ENCODE measurements around the gene CORO1C. TPM values are rescaled to one million over a fixed set of nuclear protein-coding genes. Genes with fewer than 3 reads are reported as not detected.

The CORO1C gene
- total RNA-seq, 1 experiment from 2014 or later, result 138 TPM

DNA sequence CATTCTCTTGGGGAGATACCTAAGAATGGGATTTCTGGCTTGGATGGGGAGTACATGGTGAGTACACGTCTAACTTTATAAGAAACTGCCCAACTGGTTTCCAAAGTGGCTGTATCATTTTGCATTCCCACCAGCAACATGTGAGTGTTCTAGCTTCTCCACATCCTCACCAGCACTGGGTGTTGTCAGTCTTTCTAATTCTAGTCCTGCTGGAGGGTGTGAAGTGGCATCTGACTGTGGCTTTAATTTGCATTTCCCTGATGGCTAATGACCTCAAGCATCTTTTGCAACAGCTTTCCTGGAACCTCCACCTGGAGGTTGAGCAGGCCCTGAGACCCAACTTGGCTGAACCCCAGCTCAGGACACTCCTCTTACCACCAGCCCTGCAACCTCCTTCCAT, 115.4 kb downstream of the CORO1C start:
- ChIA-PET RAD21 (ENCODE audit: low non-redundant PET in 1 of 2, low total read pairs in 2 of 2, uncharacterized antibody in 2 of 2, unreplicated experiment in 2 of 2) (no interaction called here), POLR2A (no interaction called here), CTCF (no interaction called here)
- Histone ChIP-seq H3K27me3 (ENCODE audit: insufficient read depth, low read length) (no peaks in the 10 kb centered on the region), H3K9me3 (ENCODE audit: control insufficient read depth in 1 of 2, insufficient read depth in 1 of 2, low read depth in 1 of 2, low read length in 2 of 2) (peaks cover 0 to 6% of the 10 kb centered on the region in 2 experiments; a peak in 1 of 4 replicates), H3K27ac (ENCODE audit: low read depth, low read length) (no peak overlapping the region), H3K79me2 (ENCODE audit: insufficient read depth, low read length) (no peaks in the 10 kb centered on the region), H3K9me2 (ENCODE audit: insufficient read depth) (no peaks in the 10 kb centered on the region), H3K4me1 (ENCODE audit: control insufficient read depth in 1 of 2, insufficient read depth in 2 of 2, low read length in 2 of 2) (peaks cover 15 to 29% of the 10 kb centered on the region in 2 experiments), H3K4me2 (ENCODE audit: low read length) (no peak overlapping the region), H3K4me3 (replicated peaks in 1 of 2; ENCODE audit: low read depth in 1 of 2, low read length in 2 of 2) (no peak overlapping the region), H3K36me3 (ENCODE audit: control insufficient read depth in 1 of 2, insufficient read depth in 2 of 2, low read length in 2 of 2) (no peaks in the 10 kb centered on the region), H2AFZ (ENCODE audit: low read depth, low read length, poor library complexity, severe bottlenecking) (no peak overlapping the region), H4K20me1 (ENCODE audit: insufficient read depth) (no peaks in the 10 kb centered on the region), H3K9ac (ENCODE audit: low read length) (no peak overlapping the region)
- TF ChIP-seq EZH2 (IDR thresholded peaks at IDR 0.05), result no peak
- no peak for TF ChIP-seq SP1 (IDR thresholded peaks at IDR 0.05; ENCODE audit: low read depth)
- TF ChIP-seq ZFX (IDR thresholded peaks at IDR 0.05), result no peak
- no peak for TF ChIP-seq EZH2phosphoT487 (IDR thresholded peaks at IDR 0.05; ENCODE audit: borderline replicate concordance)
- no peak for TF ChIP-seq SIN3A (IDR thresholded peaks at IDR 0.05; ENCODE audit: low read depth)
- peak; percentile 56; the same call in 1 of the 2 replicates for TF ChIP-seq CBX3 (IDR thresholded peaks at IDR 0.05; ENCODE audit: low read depth)
- TF ChIP-seq RAD21 (IDR thresholded peaks at IDR 0.05; ENCODE audit: low read depth), result no peak
- TF ChIP-seq POLR2AphosphoS5 (IDR thresholded peaks at IDR 0.05; ENCODE audit: low read depth, low read length), result no peak
- TF ChIP-seq JUND (IDR thresholded peaks at IDR 0.05), result no peak
- no TSS peak for BruUV-seq (replicated peaks)
- no peak for DNase-seq (ENCODE audit: low read depth, low spot score)
- intact Hi-C loops (cut with micrococcal nuclease), result loop anchor here (5.0 to 10.0 kb wide), 3 partner anchors 281 to 701 kb away; partner anchors contain the start of gene CMKLR1
- ATAC-seq, result no peak

DNA sequence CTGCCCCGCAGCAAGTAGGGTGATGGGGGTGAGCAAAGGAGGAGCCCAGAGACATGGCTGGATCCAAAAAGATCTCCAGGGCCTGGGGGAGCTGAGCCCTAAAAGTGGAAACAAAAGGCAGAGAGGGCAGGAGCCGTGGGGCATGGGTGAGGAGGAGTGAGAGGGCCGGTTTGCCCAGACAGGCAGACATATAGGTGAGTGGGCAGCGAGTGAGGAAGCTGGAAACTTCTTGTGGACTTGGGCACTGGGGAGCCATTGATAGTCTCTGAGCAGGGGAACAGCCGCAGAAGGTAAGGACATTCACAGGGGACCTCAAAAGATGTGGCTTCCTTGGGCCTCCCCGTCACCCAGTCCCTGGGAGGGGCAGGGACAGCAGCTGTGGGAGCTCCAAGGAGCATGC, 116.7 kb downstream of the CORO1C start:
- no peaks in the 10 kb centered on the region for H3K79me2 ChIP-seq (ENCODE audit: insufficient read depth, low read length)
- H2AFZ ChIP-seq (ENCODE audit: low read depth, low read length, poor library complexity, severe bottlenecking), result no peak overlapping the region
- no TSS peak for BruUV-seq (replicated peaks)
- CTCF ChIA-PET, result no interaction called here
- H3K4me2 ChIP-seq (ENCODE audit: low read length), result no peak overlapping the region
- H3K9ac ChIP-seq (ENCODE audit: low read length), result no peak overlapping the region
- no peak overlapping the region for H3K27ac ChIP-seq (ENCODE audit: low read depth, low read length)
- DNase-seq (ENCODE audit: low read depth, low spot score) (no peak), ATAC-seq (no peak)
- no peaks in the 10 kb centered on the region for H3K9me2 ChIP-seq (ENCODE audit: insufficient read depth)
- no peak overlapping the region for H3K4me3 ChIP-seq (replicated peaks in 1 of 2; ENCODE audit: low read depth in 1 of 2, low read length in 2 of 2)
- POLR2A ChIA-PET, result no interaction called here
- no peaks in the 10 kb centered on the region for H3K36me3 ChIP-seq (ENCODE audit: control insufficient read depth in 1 of 2, insufficient read depth in 2 of 2, low read length in 2 of 2)
- no peaks in the 10 kb centered on the region for H4K20me1 ChIP-seq (ENCODE audit: insufficient read depth)
- intact Hi-C loops (cut with micrococcal nuclease), result loop anchor here (5.0 to 10.0 kb wide), 3 partner anchors 280 to 700 kb away; partner anchors contain the start of gene CMKLR1
- H3K27me3 ChIP-seq (ENCODE audit: insufficient read depth, low read length), result no peaks in the 10 kb centered on the region
- RAD21 ChIA-PET (ENCODE audit: low non-redundant PET in 1 of 2, low total read pairs in 2 of 2, uncharacterized antibody in 2 of 2, unreplicated experiment in 2 of 2), result no interaction called here
- peaks cover 0 to 6% of the 10 kb centered on the region in 2 experiments; a peak in 1 of 4 replicates for H3K9me3 ChIP-seq (ENCODE audit: control insufficient read depth in 1 of 2, insufficient read depth in 1 of 2, low read depth in 1 of 2, low read length in 2 of 2)
- peaks cover 15 to 29% of the 10 kb centered on the region in 2 experiments for H3K4me1 ChIP-seq (ENCODE audit: control insufficient read depth in 1 of 2, insufficient read depth in 2 of 2, low read length in 2 of 2)
- no peak for TF ChIP-seq ELF1 (IDR thresholded peaks at IDR 0.05; ENCODE audit: borderline replicate concordance, low read depth)
- no peak for TF ChIP-seq YY1 (IDR thresholded peaks at IDR 0.05; ENCODE audit: extremely low read depth, insufficient replicate concordance, low read depth, low read length)
- TF ChIP-seq SIN3A (IDR thresholded peaks at IDR 0.05; ENCODE audit: low read depth), result no peak
- TF ChIP-seq, protein P1, sequence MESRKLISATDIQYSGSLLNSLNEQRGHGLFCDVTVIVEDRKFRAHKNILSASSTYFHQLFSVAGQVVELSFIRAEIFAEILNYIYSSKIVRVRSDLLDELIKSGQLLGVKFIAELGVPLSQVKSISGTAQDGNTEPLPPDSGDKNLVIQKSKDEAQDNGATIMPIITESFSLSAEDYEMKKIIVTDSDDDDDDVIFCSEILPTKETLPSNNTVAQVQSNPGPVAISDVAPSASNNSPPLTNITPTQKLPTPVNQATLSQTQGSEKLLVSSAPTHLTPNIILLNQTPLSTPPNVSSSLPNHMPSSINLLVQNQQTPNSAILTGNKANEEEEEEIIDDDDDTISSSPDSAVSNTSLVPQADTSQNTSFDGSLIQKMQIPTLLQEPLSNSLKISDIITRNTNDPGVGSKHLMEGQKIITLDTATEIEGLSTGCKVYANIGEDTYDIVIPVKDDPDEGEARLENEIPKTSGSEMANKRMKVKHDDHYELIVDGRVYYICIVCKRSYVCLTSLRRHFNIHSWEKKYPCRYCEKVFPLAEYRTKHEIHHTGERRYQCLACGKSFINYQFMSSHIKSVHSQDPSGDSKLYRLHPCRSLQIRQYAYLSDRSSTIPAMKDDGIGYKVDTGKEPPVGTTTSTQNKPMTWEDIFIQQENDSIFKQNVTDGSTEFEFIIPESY (IDR thresholded peaks at IDR 0.05; ENCODE audit: extremely low read depth, insufficient replicate concordance, low read length), result no peak
- TF ChIP-seq EZH2 (IDR thresholded peaks at IDR 0.05), result no peak
- no peak for TF ChIP-seq CEBPB (IDR thresholded peaks at IDR 0.05; ENCODE audit: low read depth)
- TF ChIP-seq CBX3 (IDR thresholded peaks at IDR 0.05; ENCODE audit: low read depth), result no peak
- TF ChIP-seq, protein P2, sequence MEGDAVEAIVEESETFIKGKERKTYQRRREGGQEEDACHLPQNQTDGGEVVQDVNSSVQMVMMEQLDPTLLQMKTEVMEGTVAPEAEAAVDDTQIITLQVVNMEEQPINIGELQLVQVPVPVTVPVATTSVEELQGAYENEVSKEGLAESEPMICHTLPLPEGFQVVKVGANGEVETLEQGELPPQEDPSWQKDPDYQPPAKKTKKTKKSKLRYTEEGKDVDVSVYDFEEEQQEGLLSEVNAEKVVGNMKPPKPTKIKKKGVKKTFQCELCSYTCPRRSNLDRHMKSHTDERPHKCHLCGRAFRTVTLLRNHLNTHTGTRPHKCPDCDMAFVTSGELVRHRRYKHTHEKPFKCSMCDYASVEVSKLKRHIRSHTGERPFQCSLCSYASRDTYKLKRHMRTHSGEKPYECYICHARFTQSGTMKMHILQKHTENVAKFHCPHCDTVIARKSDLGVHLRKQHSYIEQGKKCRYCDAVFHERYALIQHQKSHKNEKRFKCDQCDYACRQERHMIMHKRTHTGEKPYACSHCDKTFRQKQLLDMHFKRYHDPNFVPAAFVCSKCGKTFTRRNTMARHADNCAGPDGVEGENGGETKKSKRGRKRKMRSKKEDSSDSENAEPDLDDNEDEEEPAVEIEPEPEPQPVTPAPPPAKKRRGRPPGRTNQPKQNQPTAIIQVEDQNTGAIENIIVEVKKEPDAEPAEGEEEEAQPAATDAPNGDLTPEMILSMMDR (IDR thresholded peaks at IDR 0.05 in 2 of 3, conservative IDR thresholded peaks at IDR 0.05 in 1 of 3; ENCODE audit: borderline replicate concordance in 1 of 3, insufficient read depth in 1 of 3, low read depth in 2 of 3, low read length in 2 of 3), result no peak
- no peak for TF ChIP-seq SP1 (IDR thresholded peaks at IDR 0.05; ENCODE audit: low read depth)
- TF ChIP-seq, protein P3, sequence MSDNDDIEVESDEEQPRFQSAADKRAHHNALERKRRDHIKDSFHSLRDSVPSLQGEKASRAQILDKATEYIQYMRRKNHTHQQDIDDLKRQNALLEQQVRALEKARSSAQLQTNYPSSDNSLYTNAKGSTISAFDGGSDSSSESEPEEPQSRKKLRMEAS (IDR thresholded peaks at IDR 0.05), result no peak
- TF ChIP-seq FOSL1 (IDR thresholded peaks at IDR 0.05; ENCODE audit: low read depth), result no peak
- TF ChIP-seq TCF7L2 (IDR thresholded peaks at IDR 0.05; ENCODE audit: borderline replicate concordance, extremely low read depth, insufficient read depth, insufficient read length), result no peak

Measured in HCT116 (cell line).